SKM-1 (cell line): Measurements from ENCODE around the gene CRTC1.
"Not testable (repeated sequence)": the region's sequence is repeated elsewhere in the genome, so short reads cannot be mapped to it uniquely, and the experiment has no call there.

Source experiments
- DNase-seq: peaks from one replicate; lab custom pipeline; 2025; ENCODE audit not compliant: unreplicated experiment; lab: John Stamatoyannopoulos, UW

Gene CRTC1

GRCh38 chr19:18668744-18669523, 14.5 kb upstream of the CRTC1 start:
- no peak for DNase-seq

- DNase-seq = no peak
Observed at GRCh38 chr19:18669524-18669817, 14.0 kb upstream of the CRTC1 start.

GRCh38 chr19:18669883-18670282, 13.6 kb upstream of the CRTC1 start:
- no peak for DNase-seq

- DNase-seq = no peak
Observed at GRCh38 chr19:18670312-18670711, 13.2 kb upstream of the CRTC1 start.

- DNase-seq = no peak
Observed at GRCh38 chr19:18671303-18672043, 12.0 kb upstream of the CRTC1 start.

DNA sequence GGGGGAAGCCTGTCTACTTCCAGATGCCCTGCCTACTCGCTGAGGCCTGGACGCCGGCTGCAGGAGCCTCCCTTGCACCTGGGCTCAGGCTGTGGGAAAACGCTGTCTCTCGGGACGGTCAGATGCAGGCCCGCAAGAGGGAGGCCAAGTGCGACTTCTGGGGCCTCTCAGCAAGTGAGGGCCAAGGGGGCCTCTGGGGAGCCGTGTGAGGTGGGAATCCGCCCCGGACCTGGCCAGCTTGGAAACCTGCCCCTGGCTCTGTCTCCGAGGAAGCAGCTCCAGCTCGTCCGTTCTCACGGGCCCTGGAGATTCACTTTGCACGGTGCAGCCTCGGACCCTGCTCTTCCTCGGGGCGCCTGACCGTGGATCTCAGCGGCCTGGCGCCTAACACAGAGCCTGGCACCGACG, 11.4 kb upstream of the CRTC1 start:
- DNase-seq = no peak

DNA sequence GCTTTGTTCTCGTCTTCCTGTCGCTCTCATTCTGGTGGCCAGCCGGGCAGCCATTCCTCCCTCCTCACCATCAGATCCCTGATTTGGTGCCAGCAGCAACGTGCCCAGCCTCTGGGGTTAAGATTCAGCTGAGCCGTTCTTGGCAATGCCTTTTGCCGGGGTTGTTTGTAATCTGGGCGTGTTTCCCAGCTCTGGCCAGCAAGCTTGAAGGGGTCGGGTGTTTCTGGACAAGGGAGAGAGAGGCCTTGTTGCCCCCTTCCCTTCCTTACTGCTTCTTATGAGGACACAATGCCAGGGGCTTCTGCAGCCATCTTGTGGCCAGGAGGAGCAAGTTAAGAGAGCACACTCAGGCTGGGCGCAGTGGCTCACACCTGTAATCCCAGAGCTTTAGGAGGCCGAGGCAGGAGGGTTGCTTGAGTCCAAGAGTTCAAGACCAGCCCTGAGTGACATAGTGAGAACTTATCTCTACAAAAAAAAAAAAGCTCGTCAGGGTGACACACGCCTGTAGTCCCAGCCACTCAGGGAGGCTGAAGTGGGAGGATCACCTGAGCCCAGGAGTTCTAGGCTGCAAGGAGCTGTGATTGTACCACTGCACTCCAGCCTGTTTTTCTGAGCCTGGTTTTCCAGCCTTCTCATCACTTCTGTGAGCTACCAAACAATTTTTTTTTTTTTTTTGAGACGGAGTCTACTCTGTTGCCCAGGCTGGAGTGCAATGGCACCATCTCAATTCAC, 10.7 kb upstream of the CRTC1 start:
- no peak for DNase-seq

DNA sequence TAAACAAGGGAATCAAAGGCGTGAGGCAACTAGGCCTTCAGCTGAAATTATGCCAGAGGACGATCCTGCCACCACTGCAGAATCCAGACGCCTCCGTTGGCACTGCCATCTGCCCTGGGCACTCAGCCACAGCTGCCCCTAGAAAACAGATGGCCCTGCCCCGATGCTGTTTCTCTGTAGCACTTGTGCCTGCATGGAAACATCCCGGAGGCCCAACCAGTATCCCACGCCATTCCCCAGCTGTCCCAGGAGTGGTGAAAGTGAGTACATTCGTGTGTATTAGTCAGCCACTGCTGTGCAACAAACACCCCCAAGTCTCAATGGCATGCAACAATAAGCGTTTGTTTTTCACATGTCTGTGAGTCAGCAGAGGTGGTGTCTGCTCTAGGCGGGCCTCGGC, 8.9 kb upstream of the CRTC1 start:
- DNase-seq = no peak

DNA sequence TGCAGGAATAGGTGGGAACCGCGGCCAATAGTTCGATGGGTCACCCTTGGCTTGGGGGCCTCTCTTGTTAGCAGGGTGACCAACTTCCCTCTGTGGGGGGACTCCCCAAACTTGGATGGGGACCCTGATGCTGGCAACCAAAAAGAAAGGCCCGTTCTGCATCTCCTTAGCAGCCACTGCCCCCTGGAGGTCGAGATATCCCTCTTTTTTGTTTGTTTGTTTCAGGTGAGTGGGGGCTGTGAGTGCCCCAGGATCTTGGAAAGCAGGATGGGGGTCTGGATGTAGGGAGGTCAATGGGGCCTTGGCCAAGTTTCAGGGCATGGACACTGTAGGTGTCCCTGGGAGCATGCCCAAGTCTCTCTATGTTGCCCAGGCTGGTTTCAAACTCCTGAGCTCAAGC, 7.7 kb upstream of the CRTC1 start:
- DNase-seq = no peak

DNA sequence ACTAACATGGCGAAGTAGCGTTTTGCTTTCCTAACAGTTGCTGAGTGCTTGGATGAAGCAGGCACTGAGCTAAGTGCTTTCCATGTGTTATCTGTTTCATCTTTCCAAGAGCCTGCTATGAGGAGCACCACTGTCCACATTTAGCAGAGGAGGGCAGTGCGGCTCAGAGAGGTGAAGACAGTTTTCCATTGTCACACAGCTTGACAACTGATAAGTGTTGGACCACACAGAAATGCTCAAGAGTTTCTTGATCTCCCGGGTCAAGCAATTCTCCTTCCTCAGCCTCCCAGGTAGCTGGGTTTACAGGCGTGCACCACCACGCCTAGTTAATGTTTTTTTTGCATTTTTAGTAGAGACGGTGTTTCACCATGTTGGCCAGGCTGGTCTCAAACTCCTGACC, 6.8 kb upstream of the CRTC1 start:
- DNase-seq = no peak

- DNase-seq = no peak
Observed at GRCh38 chr19:18677156-18677555, 6.3 kb upstream of the CRTC1 start.

DNA sequence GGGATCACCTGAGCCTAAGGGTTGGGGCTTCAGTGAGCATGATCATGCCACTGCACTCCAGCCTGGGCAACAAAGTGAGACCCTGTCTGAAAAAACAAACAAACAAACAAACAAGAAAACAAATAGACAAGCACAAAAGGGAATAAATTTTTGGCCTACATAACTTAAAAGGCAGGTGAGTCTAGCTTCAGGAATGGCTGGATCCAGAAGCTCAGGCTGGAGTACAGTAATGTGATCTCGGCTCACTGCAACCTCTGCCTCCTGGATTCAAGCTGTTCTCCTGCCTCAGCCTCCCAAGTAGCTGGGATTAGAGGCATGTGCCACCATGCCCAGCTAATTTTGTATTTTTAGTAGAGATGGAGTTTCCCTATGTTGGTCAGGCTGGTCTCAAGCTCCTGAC, 3.3 kb upstream of the CRTC1 start:
- DNase-seq = not testable (repeated sequence)

GRCh38 chr19:18682807-18683108, 722 bp upstream of the CRTC1 start:
- DNase-seq = no peak

DNA sequence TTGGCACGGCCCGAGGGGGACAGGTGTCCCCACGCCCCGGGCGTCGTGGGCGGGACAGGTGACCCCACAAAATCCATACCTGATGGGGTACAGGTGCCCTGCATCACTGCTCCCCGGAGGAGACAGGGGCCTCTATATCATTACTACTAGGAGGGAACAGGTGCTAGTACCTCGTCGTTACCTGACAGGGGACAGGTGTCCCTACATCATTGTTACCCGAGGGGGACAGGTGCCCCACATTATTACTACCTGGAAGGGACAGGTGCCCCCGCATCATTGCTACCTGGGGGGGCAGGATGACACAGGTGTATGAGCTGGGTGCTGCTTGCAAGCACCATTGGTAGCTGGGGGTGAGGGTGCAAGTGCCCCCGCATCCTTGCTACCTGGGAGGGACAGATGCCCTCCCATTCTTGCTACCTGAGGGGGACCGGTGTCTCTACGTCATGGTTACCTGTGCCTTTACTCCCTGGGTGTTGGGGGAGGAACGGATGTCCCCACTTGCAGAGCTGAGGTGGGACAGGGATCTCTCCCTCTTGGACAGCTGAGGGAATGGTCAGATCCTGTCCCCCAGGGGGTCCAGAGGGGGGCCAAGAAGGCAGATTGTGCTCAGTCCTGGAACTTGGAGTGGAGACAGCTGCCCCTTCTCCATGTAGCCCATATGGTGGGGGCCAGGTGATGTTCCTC, 620 bp downstream of the CRTC1 start:
- no peak for DNase-seq

GRCh38 chr19:18684642-18684993, 1.1 kb downstream of the CRTC1 start:
- DNase-seq = no peak

DNA sequence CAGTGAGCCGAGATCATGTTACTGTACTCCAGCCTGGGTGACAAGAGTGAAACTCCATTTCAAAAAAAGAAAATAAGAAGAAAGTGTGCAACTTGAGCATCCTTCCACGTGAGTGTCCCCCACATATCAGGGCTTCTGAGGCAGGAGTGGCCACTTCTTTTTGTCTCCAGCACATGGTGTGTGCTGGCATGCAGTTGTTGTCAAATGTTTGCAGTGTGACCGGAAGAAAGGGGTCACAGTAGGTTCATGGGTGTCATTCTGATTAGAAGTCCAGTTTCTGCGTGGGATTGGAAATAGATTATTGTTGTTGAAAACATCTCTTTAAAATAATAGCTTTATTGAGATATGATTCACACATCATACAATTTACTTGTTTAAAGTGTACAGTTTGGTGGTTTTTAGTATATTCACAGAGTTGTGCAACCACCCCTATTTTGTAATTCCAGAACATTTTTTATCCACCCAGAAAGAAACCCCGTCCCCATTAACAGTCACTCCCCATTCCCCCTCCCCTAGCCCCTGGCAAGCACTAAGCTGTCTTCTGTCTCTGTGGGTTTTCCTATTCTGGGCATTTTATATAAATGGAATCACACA, 2.2 kb downstream of the CRTC1 start:
- DNase-seq = no peak

GRCh38 chr19:18687740-18688465, 4.4 kb downstream of the CRTC1 start:
- DNase-seq = no peak

DNA sequence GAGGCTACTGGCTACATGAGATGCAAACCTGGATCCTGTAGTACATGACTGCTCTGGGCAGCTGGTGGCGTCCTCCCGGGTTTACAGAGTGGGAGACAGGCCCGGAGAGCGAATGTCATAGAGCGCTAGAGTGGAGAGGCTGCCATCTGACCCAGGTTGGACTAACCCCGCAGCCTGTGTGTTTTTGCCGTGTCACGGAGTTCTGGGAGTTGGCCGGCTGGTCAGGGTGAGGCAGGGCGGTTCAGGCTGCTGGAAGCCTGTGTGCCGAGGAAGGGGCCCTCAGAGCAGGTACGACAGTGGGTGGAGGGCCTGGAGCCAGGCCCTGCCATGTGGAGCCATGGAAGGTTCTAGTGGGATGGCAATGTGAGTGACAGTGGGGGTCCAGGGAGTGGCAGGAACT, 12.5 kb downstream of the CRTC1 start:
- DNase-seq = no peak

DNA sequence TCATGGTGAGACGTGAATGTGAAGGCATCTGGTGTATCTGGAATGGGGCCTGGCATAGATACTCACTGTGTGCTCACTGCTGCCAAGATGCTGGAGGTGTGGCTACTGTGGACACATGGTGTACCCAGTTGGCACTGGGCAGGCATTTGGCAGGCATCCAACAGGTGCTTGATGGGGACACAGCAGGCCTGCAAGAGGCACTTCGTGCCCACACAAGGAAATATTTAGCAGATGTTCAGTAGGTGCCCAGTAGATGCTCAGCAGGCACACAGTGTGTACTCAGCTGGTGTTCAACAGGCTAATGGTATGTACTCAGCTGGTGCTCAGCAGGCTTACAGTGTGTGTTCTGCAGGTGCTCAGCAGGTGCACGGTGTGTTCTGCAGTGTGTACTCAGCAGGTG, 14.2 kb downstream of the CRTC1 start:
- DNase-seq = no peak

DNA sequence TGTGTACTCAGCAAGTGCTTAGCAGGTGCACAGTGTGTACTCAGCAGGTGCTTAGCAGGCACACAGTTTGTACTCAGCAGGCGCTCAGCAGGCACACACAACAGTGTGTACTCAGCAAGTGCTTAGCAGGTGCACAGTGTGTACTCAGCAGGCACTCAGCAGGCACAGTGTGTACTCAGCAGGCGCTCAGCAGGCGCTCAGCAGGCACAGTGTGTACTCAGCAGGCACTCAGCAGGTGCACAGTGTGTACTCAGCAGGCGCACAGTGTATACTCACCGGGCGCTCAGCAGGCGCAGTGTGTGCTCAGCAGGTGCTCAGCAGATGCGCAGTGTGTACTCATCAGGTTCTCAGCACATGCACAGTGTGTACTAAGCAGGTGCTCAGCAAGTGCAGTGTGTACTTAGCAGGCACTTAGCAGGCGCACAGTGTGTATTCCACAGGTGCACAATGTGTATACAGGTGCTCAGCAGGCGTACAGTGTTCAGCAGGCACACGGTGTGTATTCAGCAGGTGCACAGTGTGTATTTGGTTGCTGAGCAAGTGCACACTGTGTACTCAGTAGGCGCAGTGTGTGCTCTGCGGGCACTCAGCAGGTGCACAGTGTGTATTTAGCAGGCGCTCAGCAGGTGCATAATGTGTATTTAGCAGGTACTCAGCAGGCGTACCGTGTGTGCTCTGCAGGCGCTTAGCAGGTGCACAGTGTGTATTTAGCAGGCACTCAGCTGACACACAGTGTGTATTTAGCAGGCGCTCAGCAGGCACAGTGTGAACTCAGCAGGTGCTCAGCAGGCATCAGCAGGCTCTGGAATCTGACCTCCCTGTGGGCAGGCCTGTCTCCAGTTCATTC, 15.1 kb downstream of the CRTC1 start:
- DNase-seq = no peak
